COLO829 (cell line): ENCODE data around the gene AGO4.
"Not testable (repeated sequence)": the region's sequence is repeated elsewhere in the genome, so short reads cannot be mapped to it uniquely, and the experiment has no call there.

Source experiments
- DNase-seq: peaks from one replicate; pipeline ENCODE4 v3.0.0; 2012; ENCODE audit warnings: low spot score

The AGO4 gene

GRCh38 chr1:35807614-35808449 is at the start of gene AGO4:
TSS of gene AGO4 (plus strand) at chr1:35808016. CDS start at chr1:35808417, 401 bp downstream.
- no peak for DNase-seq

- no peak for DNase-seq
Observed at GRCh38 chr1:35762141-35762540, 45.7 kb upstream of the AGO4 start.

GRCh38 chr1:35763201-35763600 is 44.6 kb upstream of the AGO4 start:
- DNase-seq: no peak

- DNase-seq: no peak
Observed at GRCh38 chr1:35764283-35764682, 43.5 kb upstream of the AGO4 start.

- DNase-seq: no peak
Observed at GRCh38 chr1:35768350-35769187, 39.2 kb upstream of the AGO4 start.

GRCh38 chr1:35769188-35769758 is 38.5 kb upstream of the AGO4 start:
- peak; percentile 87 for DNase-seq

GRCh38 chr1:35773711-35774110 is 34.1 kb upstream of the AGO4 start:
- DNase-seq: no peak

GRCh38 chr1:35776172-35776571 is 31.6 kb upstream of the AGO4 start:
- not testable (repeated sequence) for DNase-seq

GRCh38 chr1:35777109-35777508 is 30.7 kb upstream of the AGO4 start:
- no peak for DNase-seq

- DNase-seq: no peak
Observed at GRCh38 chr1:35783055-35783583, 24.7 kb upstream of the AGO4 start.

GRCh38 chr1:35784364-35784763 is 23.5 kb upstream of the AGO4 start:
- DNase-seq: not testable (repeated sequence)

- DNase-seq: no peak
Observed at GRCh38 chr1:35788139-35788538, 19.7 kb upstream of the AGO4 start.

GRCh38 chr1:35790670-35791069 is 17.1 kb upstream of the AGO4 start:
- DNase-seq: no peak

- no peak for DNase-seq
Observed at GRCh38 chr1:35795295-35795694, 12.5 kb upstream of the AGO4 start.

GRCh38 chr1:35797380-35797779 is 10.4 kb upstream of the AGO4 start:
- DNase-seq: no peak

GRCh38 chr1:35798019-35798418 is 9.8 kb upstream of the AGO4 start:
- DNase-seq: not testable (repeated sequence)

- DNase-seq: not testable (repeated sequence)
Observed at GRCh38 chr1:35800167-35800887, 7.5 kb upstream of the AGO4 start.

GRCh38 chr1:35808450-35809113 is 766 bp downstream of the AGO4 start:
- DNase-seq: no peak

- DNase-seq: no peak
Observed at GRCh38 chr1:35809114-35810095, 1.6 kb downstream of the AGO4 start.
